Measurements from ENCODE around the gene HAAO.

- TF ChIP-seq CTCF (IDR thresholded peaks at IDR 0.05) (no peak), POLR2A (IDR thresholded peaks at IDR 0.05) (no peak)
Measured at GRCh38 chr2:42775186-42775585, 17.2 kb downstream of the HAAO start.

Data from right lobe of liver (tissue), 4 donors.